Sciatic nerve (tissue), 2 donors: ENCODE measurements around the gene ZFP2. TPM values are rescaled to one million over a fixed set of nuclear protein-coding genes. Genes with fewer than 3 reads are reported as not detected.
"Not testable (repeated sequence)": the region's sequence is repeated elsewhere in the genome, so short reads cannot be mapped to it uniquely, and the experiment has no call there.

Experiments used
- ATAC-seq: fragments of 200-7000 bp; cut with Tn5 transposase; one replicate; pipeline ENCODE4 v1.9.1; 2020; ENCODE audit warnings: mild to moderate bottlenecking, moderate library complexity
- DNase-seq: peaks from one replicate; pipeline ENCODE4 v3.0.0-alpha.2; 2020; ENCODE audit warnings: low spot score
- intact Hi-C: fragments of 100-400 bp; cut with DNase I; formaldehyde crosslinking; loops from one replicate; pipeline ENCODE4 v1.14.2; 2022
- total RNA-seq: library from RNA; stranded (reverse); fragmentation: NEBNext Ultra II Directional; extraction: Animal tissue kit (Norgen Biotek cat#: 25700); gene quantifications from one replicate; pipeline ENCODE4 v1.2.1, GENCODE V29; 2021
- donor health status: DM: no; HTN: no; CAD: no.
- donor health status: DM: no; HTN: no; CAD: no.

The ZFP2 gene
- total RNA-seq = 4.8 TPM

DNA sequence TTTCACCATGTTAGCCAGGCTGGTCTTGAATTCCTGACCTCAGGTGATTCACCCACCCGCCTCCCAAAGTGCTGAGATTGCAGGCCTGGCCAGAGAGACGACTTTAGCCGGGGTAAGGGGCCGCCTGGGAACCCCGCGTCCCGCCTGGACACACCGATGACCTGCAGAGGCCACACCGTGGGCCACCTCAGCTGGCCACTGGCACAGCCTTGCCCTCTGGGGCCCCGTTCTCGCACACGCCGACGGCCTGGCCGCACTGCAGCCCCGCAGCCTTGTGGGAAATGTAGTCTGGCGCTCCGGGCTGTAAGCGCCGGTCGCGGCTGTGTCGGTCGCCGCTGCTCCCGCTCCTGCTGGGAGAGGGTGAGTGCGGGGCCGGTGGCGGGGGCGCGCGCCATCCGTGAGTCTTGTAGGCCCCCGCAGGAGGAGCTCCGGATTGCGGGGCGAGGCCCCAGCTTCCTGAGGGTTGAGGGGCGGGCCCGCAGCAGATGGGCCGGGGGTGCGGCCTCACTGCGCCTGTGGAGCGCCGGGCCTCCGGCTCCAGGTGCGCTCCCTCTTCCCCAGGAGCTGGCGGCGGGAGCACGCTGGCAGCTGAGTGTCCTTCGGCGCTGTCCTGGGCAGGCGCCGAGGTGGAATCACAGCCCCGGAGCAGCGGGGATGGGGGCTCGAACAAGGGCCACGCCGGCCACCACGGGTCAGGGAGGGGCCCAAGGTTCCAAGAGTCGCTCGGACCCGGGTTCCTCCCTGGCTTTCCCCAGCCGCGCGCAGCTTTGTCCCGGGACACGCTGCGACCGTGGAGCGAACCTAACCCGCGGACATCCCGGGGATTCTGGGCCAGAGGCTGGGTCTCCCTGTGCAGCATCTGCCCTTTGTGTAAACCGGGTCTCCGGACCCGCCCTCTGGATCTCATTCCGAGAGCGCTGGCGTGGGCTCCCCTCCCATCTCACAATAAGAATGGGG is at the start of gene ZFP2:
ZFP2 (plus strand) TSS at position 299 of the 957 bp plus-strand sequence. CDS start 35,401 bp downstream, outside the sequence.
- ATAC-seq (peak; percentile 95), DNase-seq (peak; percentile 71)
- intact Hi-C loops = no loop called here

DNA sequence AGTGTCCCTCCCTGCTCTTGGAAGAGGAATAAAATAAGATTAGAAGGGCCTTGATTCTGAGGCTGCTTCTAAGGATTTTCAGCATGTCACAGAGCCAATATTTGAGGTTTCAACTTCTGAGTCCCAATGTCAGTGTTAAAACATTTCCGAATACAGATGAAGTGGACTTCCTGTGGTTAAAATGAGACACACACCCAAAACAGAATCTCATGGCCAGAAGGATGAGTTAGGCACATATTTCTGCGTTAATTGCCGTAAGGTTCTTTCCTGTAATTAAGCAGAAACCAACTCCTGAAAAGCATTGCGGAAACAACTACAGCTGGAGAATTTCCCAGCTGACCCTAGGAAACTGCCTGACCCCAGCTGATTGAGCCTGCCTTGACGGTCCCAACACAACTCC is 46.4 kb upstream of the ZFP2 start:
- DNase-seq (no peak), ATAC-seq (no peak)
- intact Hi-C loops = no loop called here

DNA sequence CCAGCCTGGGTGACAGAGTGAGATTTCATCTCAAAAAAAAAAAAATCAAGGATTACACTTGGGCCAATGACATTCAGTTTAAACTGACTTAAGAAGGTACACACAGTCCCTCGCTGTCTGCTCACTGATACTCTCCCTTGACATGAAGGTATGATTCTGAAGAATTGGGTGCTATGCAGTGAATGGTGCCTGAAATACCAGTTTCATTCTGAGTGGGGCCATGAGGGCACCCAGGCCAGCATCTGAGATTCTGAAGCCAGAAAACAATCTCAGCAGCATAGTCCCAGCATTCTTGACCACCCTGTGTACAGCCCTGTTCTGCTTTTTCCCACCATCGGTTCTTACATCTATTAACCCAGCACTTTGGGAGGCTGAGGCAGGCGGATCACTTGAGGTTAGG is 43.8 kb upstream of the ZFP2 start:
- DNase-seq = no peak
- intact Hi-C loops = no loop called here
- no peak for ATAC-seq

DNA sequence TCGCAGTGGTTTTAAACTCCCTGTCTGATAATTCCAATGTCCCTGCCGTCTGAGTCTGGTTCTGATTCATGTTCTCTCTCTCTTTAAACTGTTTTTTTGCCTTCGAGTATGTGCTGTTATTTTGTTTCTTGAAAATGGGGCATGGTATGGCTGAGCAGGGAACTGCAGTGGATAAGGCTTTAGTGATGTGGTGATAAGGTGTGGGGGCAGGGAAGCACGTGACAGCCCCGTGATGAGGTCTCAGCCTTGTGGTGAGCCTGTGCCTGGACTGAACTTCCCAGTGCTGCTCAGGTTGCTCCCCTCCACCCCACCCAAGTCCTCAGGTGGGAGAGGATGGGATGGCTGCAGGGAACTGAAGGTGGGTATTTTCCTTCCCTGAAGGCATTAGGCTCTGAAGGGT is 41.4 kb upstream of the ZFP2 start:
- DNase-seq = no peak
- ATAC-seq = no peak
- intact Hi-C loops = no loop called here

DNA sequence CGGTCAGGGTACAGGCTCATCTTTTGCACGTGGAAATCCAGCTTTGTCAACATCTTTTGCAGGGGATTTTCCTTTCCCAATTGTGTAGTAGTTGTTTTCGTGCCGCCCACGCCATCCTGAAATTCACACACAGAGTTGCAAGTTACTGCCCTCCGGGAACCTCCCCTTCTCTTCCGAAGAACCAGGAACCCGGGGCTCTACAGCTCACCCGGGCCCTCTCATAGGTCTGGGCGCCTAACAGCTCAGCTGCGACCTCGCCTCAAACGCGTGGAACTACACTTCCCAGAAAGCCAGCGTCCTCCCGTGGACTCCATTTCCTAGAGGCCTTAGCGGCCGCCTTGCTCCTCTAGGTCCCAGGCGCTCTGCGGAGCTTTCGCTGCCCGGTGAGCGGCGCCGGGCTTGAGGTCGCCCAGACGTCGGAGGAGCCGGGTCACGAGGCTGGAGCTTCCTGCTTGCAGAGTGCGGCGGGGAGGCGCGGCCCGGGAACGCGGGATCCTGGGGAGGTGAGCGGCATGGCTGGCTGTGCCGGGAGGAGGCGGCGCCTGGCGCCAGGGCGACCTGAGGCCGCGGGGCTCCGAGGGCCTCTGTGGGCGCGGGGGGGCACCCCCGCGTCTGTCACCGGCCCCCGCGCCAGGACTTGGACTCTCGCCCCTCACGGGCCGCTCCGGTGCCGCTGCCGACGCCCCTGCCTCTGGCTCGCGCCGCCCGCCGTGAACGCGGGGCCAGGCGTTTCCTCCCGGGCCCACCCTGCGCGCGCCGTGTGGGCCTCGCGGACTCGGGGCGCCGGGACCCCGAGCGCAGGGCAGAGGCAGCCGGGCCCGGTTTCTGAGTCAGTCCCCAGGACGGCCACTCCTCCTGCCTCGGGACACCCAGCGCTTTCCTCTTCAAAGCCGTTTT is 35.8 kb upstream of the ZFP2 start, which contains the start of gene ZNF354B:
ZNF354B (plus strand) TSS at position 329 of the 897 bp plus-strand sequence. CDS start 1,095 bp downstream, outside the sequence.
- peak; percentile 93 for DNase-seq
- ATAC-seq = peak; percentile 99
- intact Hi-C loops = no loop called here

GRCh38 chr5:178860615-178861014 is 35.1 kb upstream of the ZFP2 start:
- ATAC-seq, intact Hi-C loops, DNase-seq: not testable (repeated sequence)

DNA sequence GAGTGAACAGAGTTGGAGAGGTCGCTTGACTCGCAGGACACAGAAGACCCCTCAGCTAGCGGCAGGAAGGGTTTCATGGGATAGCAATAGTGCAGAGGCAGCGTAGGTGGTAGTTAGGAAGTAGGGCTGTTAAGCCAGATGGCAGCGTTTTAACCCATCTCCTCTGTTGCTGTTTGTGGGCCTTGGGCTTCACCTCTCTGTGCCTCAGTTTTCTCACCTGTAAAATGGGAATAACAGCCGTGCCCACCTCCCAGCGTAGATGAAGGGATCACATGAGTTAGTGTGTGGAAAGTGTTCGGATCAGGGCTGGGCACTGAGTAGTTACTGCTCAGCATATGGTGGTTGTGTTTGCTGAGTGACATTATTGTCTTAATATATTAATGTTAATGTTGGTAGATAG is 34.1 kb upstream of the ZFP2 start:
- ATAC-seq (no peak), DNase-seq (no peak)
- intact Hi-C loops = no loop called here

DNA sequence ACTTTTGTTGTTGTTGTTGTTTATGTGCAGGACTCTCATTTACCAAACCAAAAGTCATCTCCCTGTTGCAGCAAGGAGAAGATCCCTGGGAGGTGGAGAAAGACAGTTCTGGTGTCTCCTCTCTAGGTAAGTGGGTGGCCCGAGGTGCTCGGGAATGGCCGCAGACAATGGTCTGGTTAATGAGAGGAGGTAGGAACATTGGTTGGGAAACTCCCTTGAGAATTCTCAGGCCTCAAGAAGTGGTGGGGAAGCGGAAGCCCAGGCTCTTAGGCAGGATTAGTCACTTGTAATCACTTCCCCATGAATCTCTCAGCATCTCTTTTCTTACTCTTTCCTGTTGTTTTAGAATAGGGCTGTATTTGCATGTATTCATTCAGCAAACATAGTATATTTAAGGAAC is 28.8 kb upstream of the ZFP2 start:
- ATAC-seq = no peak
- intact Hi-C loops = no loop called here

GRCh38 chr5:178869577-178869976 is 26.1 kb upstream of the ZFP2 start:
- DNase-seq = no peak
- ATAC-seq = no peak
- intact Hi-C loops = no loop called here

More for the DNA sequence above, 28.8 kb upstream of the ZFP2 start:
- DNase-seq = no peak

- DNase-seq = no peak
- no peak for ATAC-seq
- intact Hi-C loops = no loop called here
These were observed 25.3 kb upstream of the ZFP2 start for GRCh38 chr5:178870411-178870810.

GRCh38 chr5:178872302-178872701 is 23.4 kb upstream of the ZFP2 start:
- ATAC-seq (no peak), DNase-seq (no peak)
- intact Hi-C loops = no loop called here

DNA sequence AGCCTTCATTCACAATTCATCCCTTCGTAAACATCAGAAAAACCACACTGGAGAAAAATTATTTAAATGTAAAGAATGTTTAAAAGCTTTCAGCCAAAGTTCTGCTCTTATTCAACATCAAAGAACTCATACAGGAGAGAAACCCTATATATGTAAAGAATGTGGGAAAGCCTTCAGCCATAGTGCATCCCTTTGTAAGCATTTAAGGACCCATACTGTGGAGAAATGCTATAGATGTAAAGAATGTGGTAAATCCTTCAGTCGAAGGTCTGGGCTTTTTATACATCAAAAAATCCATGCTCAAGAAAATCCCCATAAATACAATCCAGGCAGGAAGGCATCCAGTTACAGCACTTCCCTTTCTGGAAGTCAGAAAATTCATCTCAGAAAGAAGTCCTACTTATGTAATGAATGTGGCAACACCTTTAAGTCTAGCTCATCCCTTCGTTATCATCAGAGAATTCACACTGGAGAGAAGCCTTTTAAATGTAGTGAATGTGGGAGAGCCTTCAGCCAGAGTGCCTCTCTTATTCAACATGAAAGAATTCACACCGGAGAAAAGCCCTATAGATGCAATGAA is 12.5 kb upstream of the ZFP2 start:
- intact Hi-C loops, ATAC-seq, DNase-seq: not testable (repeated sequence)

GRCh38 chr5:178883815-178884430 is 11.8 kb upstream of the ZFP2 start:
- ATAC-seq (no peak), DNase-seq (no peak)
- intact Hi-C loops = no loop called here

DNA sequence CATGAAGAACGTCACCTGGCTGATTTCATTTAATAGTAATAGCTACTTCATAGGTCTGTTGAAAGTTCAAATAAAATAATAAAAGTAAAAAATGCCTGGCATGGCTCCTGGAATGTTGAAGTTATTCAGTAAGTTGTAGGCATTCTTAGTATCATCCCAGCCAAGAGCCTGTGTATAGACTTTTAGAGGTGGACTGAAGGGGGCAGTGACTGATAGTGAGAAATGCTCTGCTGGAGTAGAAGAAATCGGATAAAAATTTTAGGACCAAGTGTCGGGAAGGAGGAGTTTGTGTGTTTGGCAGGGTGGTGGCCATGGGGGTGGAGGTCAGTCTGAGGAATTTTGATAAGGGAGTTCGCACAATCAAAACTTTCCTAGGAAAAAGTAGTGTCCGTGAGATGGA is 3.6 kb downstream of the ZFP2 start:
- ATAC-seq (no peak), DNase-seq (no peak)
- intact Hi-C loops = no loop called here

- no peak for ATAC-seq
- intact Hi-C loops = no loop called here
- no peak for DNase-seq
These were observed 7.1 kb downstream of the ZFP2 start for GRCh38 chr5:178902849-178903248.

DNA sequence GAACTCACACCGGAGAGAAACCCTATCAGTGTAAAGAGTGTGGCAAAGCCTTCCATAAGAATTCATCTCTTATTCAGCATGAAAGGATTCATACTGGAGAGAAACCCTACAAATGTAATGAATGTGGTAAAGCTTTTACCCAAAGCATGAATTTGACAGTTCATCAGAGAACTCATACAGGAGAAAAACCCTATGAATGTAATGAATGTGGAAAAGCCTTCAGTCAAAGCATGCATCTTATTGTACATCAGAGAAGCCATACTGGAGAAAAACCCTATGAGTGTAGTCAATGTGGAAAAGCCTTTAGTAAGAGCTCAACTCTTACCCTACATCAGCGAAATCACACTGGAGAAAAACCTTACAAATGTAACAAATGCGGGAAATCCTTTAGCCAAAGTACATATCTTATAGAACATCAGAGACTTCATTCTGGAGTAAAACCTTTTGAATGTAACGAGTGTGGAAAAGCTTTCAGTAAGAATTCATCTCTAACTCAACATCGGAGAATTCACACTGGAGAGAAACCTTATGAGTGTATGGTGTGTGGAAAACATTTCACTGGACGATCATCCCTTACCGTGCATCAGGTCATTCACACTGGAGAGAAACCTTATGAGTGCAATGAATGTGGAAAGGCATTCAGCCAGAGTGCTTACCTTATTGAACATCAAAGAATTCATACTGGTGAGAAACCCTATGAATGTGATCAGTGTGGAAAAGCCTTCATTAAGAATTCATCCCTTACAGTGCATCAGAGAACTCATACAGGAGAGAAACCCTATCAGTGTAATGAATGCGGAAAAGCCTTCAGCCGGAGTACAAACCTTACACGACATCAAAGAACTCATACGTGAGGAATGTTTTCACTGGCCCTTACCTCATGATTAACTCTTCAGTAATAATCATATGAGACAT is 36.4 kb downstream of the ZFP2 start:
- DNase-seq (no peak), ATAC-seq (no peak)
- intact Hi-C loops = no loop called here

- ATAC-seq = peak; percentile 99
- intact Hi-C loops = no loop called here
These were observed 45.1 kb downstream of the ZFP2 start, which contains the start of gene ZNF454 for GRCh38 chr5:178940569-178941360. ZNF454 (plus strand) TSS chr5:178941198; CDS start chr5:178942792, 1,594 bp downstream.

More at GRCh38 chr5:178940569-178941360, 45.1 kb downstream of the ZFP2 start, which contains the start of gene ZNF454:
- peak; percentile 94 for DNase-seq
